HG03039 (cell line): ENCODE results near the gene EID1.
"Not testable (repeated sequence)": the region's sequence is repeated elsewhere in the genome, so short reads cannot be mapped to it uniquely, and the experiment has no call there.

Source experiments
- ATAC-seq: cut with Tn5 transposase; IDR thresholded peaks from one replicate; pipeline ENCODE4 v1.9.1; 2021; ENCODE audit warnings: mild to moderate bottlenecking, moderate library complexity; ENCODE audit not compliant: unreplicated experiment

Gene EID1

GRCh38 chr15:48877630-48878595 lies at the start of gene EID1:
Gene EID1 (plus strand): TSS chr15:48878134. CDS start chr15:48878177, 43 bp downstream.
- ATAC-seq, result peak; percentile 97

- ATAC-seq, result no peak
Observed at GRCh38 chr15:48828471-48828870, 49.5 kb upstream of the EID1 start.

- ATAC-seq, result no peak
Observed at GRCh38 chr15:48828906-48829305, 49.0 kb upstream of the EID1 start.

- no peak for ATAC-seq
Observed at GRCh38 chr15:48832648-48833047, 45.3 kb upstream of the EID1 start.

- no peak for ATAC-seq
Observed at GRCh38 chr15:48833526-48834239, 44.3 kb upstream of the EID1 start.

- ATAC-seq, result no peak
Observed at GRCh38 chr15:48834756-48835155, 43.2 kb upstream of the EID1 start.

- no peak for ATAC-seq
Observed at GRCh38 chr15:48842501-48842900, 35.4 kb upstream of the EID1 start.

GRCh38 chr15:48845123-48845522 lies 32.8 kb upstream of the EID1 start:
- no peak for ATAC-seq

- ATAC-seq, result no peak
Observed at GRCh38 chr15:48850648-48851047, 27.3 kb upstream of the EID1 start.

GRCh38 chr15:48851956-48852355 lies 26.0 kb upstream of the EID1 start:
- ATAC-seq, result no peak

- not testable (repeated sequence) for ATAC-seq
Observed at GRCh38 chr15:48854434-48854833, 23.5 kb upstream of the EID1 start.

GRCh38 chr15:48855501-48856440 lies 22.2 kb upstream of the EID1 start:
- ATAC-seq, result no peak

- ATAC-seq, result no peak
Observed at GRCh38 chr15:48856942-48857341, 21.0 kb upstream of the EID1 start.

GRCh38 chr15:48858401-48858800 lies 19.5 kb upstream of the EID1 start:
- no peak for ATAC-seq

- ATAC-seq, result no peak
Observed at GRCh38 chr15:48859426-48859825, 18.5 kb upstream of the EID1 start.

- ATAC-seq, result no peak
Observed at GRCh38 chr15:48861813-48862431, 16.0 kb upstream of the EID1 start.

GRCh38 chr15:48862705-48863104 lies 15.2 kb upstream of the EID1 start:
- no peak for ATAC-seq

GRCh38 chr15:48865370-48866079 lies 12.4 kb upstream of the EID1 start:
- no peak for ATAC-seq

GRCh38 chr15:48866141-48866563 lies 11.8 kb upstream of the EID1 start:
- no peak for ATAC-seq

- ATAC-seq, result no peak
Observed at GRCh38 chr15:48868023-48868422, 9.9 kb upstream of the EID1 start.
